Measurements from ENCODE around the gene KRTAP10-3.

KRTAP10-3 gene

GRCh38 chr21:44521928-44522752, 36.5 kb downstream of the KRTAP10-3 start:
- Histone ChIP-seq H3K27ac (ENCODE audit: extremely low read depth, low read depth, low read length) (no peak overlapping the region), H3K36me3 (ENCODE audit: control insufficient read depth in 2 of 2, insufficient read depth in 1 of 2, low read length in 2 of 2) (no peaks in the 10 kb centered on the region), H3K4me3 (ENCODE audit: low read depth, low read length) (no peak overlapping the region), H3K9me3 (ENCODE audit: control insufficient read depth, insufficient read depth, low read depth, low read length) (no peaks in the 10 kb centered on the region), H3K4me1 (ENCODE audit: control insufficient read depth, insufficient read depth, low read length) (no peaks in the 10 kb centered on the region)
- ChIA-PET POLR2A (no interaction called here), CTCF (interaction anchor here (0.6 kb wide), 1 partner anchor 176 kb away, joined by 3 read pairs; no protein-coding TSS in a partner anchor)
- TF ChIP-seq ZNF23 (tag by site-specific recombination; IDR thresholded peaks at IDR 0.05; ENCODE audit: borderline replicate concordance) (no peak), GLIS2 (tag by site-specific recombination; IDR thresholded peaks at IDR 0.05) (no peak), ZFHX2 (tag by site-specific recombination; conservative IDR thresholded peaks at IDR 0.05) (peak; percentile 45)

- Histone ChIP-seq H3K4me1 (ENCODE audit: control insufficient read depth, insufficient read depth, low read length) (no peaks in the 10 kb centered on the region), H3K4me3 (ENCODE audit: low read depth, low read length) (no peak overlapping the region), H3K27ac (ENCODE audit: extremely low read depth, low read depth, low read length) (no peak overlapping the region), H3K36me3 (ENCODE audit: control insufficient read depth in 2 of 2, insufficient read depth in 1 of 2, low read length in 2 of 2) (no peaks in the 10 kb centered on the region), H3K9me3 (ENCODE audit: control insufficient read depth, insufficient read depth, low read depth, low read length) (no peaks in the 10 kb centered on the region)
- POLR2A ChIA-PET: no interaction called here
- CTCF ChIA-PET: interaction anchor here (1.0 kb wide), 1 partner anchor 222 kb away, joined by 3 read pairs; no protein-coding TSS in a partner anchor
- TF ChIP-seq EGR2 (tag by site-specific recombination; IDR thresholded peaks at IDR 0.05; ENCODE audit: low read depth): no peak
- peak; percentile 88 for TF ChIP-seq SCRT2 (tag by site-specific recombination; IDR thresholded peaks at IDR 0.05)
These were observed 37.2 kb downstream of the KRTAP10-3 start for GRCh38 chr21:44521301-44521927.

- H3K27ac ChIP-seq (ENCODE audit: extremely low read depth, low read depth, low read length): no peak overlapping the region
- H3K36me3 ChIP-seq (ENCODE audit: control insufficient read depth in 2 of 2, insufficient read depth in 1 of 2, low read length in 2 of 2): no peaks in the 10 kb centered on the region
- H3K9me3 ChIP-seq (ENCODE audit: control insufficient read depth, insufficient read depth, low read depth, low read length): no peaks in the 10 kb centered on the region
- CTCF ChIA-PET: interaction anchor here (0.6 to 1.0 kb wide), 4 partner anchors 10 to 767 kb away, joined by 3 to 4 read pairs (median 3); no protein-coding TSS in a partner anchor
- TF ChIP-seq ZSCAN16 (tag by site-specific recombination; IDR thresholded peaks at IDR 0.05) (no peak), ZNF580 (tag by site-specific recombination; IDR thresholded peaks at IDR 0.05) (no peak), ZNF324 (tag by site-specific recombination; IDR thresholded peaks at IDR 0.05) (no peak), ZNF248 (tag by site-specific recombination; IDR thresholded peaks at IDR 0.05) (no peak), PRDM10 (tag by site-specific recombination; IDR thresholded peaks at IDR 0.05) (no peak)
- POLR2A ChIA-PET: no interaction called here
- H3K4me3 ChIP-seq (ENCODE audit: low read depth, low read length): no peak overlapping the region
- H3K4me1 ChIP-seq (ENCODE audit: control insufficient read depth, insufficient read depth, low read length): no peaks in the 10 kb centered on the region
These were observed 38.0 kb downstream of the KRTAP10-3 start for GRCh38 chr21:44520326-44521300.
